Psoas muscle (tissue), 8 donors: ENCODE results near the gene DCTPP1. TPM values are rescaled to one million over a fixed set of nuclear protein-coding genes. Genes with fewer than 3 reads are reported as not detected.

ENCODE experiments used
- ATAC-seq, 4 donors: fragments of 200-7000 bp; cut with Tn5 transposase; one replicate each; pipeline ENCODE4 v1.9.1; 2020; ENCODE audit warnings: moderate library complexity in 3 of 4, mild to moderate bottlenecking in 2 of 4
- DNase-seq, 2 donors: peaks; one replicate each; pipeline ENCODE4 v3.0.0-alpha.2; 2020
- H3K27ac ChIP-seq: fragments of 200-600 bp; one replicate; pipeline ENCODE4 v1.8.0; 2022
- H3K27me3 ChIP-seq, 3 donors: fragments of 200-600 bp in 1 of 3; one replicate each; pipeline versions ENCODE4 v1.6.1 to v1.8.0; 2013 to 2022; ENCODE audit warnings: low read length in 2 of 3, mild to moderate bottlenecking in 2 of 3, moderate library complexity in 1 of 3; ENCODE audit not compliant: insufficient read depth in 3 of 3
- H3K36me3 ChIP-seq, 2 donors: fragments of 200-600 bp in 1 of 2; one replicate each; pipeline versions ENCODE4 v1.6.1 to v1.8.0; 2013 to 2022; ENCODE audit warnings: low read depth in 1 of 2, mild to moderate bottlenecking in 1 of 2, moderate library complexity in 1 of 2; ENCODE audit not compliant: insufficient read depth in 1 of 2
- H3K4me1 ChIP-seq: fragments of 200-600 bp; one replicate; pipeline ENCODE4 v1.8.0; 2022
- H3K4me3 ChIP-seq: fragments of 200-600 bp; one replicate; pipeline ENCODE4 v1.8.0; 2022; ENCODE audit warnings: mild to moderate bottlenecking
- H3K9me3 ChIP-seq: fragments of 200-600 bp; one replicate; pipeline ENCODE4 v1.8.0; 2022
- WGBS, 3 donors: extraction: QIAGEN DNeasy Blood & Tissue Kit; methylation state at CpG; one replicate each; pipeline versions ENCODE4 v1.1.6 to v1.1.7; 2013; 5-methylcytosine and 5-hydroxymethylcytosine counted together
- intact Hi-C, 2 donors: fragments of 100-400 bp; cut with DNase I; formaldehyde crosslinking; loops; one replicate each; pipeline versions ENCODE4 v1.11.0 to v1.14.2; 2022
- polyA plus RNA-seq, 3 donors: library from polyadenylated mRNA; stranded (reverse); fragments of 200-250 nt; gene quantifications; one replicate each; pipeline ENCODE4 v1.2.3, GENCODE V29; 2013
- total RNA-seq, 4 donors: library from RNA; stranded (reverse); fragmentation: NEBNext Ultra II Directional in 2 of 4; extraction: Animal tissue kit (Norgen Biotek cat#: 25700) in 2 of 4; gene quantifications; one replicate each; pipeline versions ENCODE4 v1.2.1 to v1.2.4, GENCODE V29; 2021 to 2023
- TF ChIP-seq, protein P1 (sequence below): fragments of 200-600 bp; IDR thresholded peaks from one replicate; pipeline ENCODE4 v1.8.0; 2022; ENCODE audit warnings: antibody characterized with exemption
- donor health status: healthy with polysubstance abuse.
- donor health status: DM: no; HTN: no; CAD: no; lungs with moderate emphysema.
- donor health status: Bipolar disorder and iron deficiency.
- donor health status: healthy.
- donor health status: DM: yes; HTN: yes; CAD: no.
- donor health status: DM: no; HTN: no; CAD: no.
- donor health status: DM: no; HTN: no; CAD: no.
- donor health status: DM: yes; HTN: yes; CAD: no.

The DCTPP1 gene
- total and polyA plus RNA-seq, 7 donors, result 23.3 to 84.2 (median 42.2) TPM

GRCh38 chr16:30380803-30381208 is 49.0 kb downstream of the DCTPP1 start:
- ATAC-seq (no peak), DNase-seq (peak in 1 of 2 donors; percentile 70)
- Histone ChIP-seq H3K27ac (peak overlapping the region; percentile 32), H3K36me3 (peaks cover 0 to 5% of the 10 kb centered on the region in 2 donors), H3K4me1 (peaks cover 20% of the 10 kb centered on the region), H3K27me3 (no peaks in the 10 kb centered on the region), H3K4me3 (no peak overlapping the region), H3K9me3 (no peaks in the 10 kb centered on the region)
- TF ChIP-seq, protein P1, sequence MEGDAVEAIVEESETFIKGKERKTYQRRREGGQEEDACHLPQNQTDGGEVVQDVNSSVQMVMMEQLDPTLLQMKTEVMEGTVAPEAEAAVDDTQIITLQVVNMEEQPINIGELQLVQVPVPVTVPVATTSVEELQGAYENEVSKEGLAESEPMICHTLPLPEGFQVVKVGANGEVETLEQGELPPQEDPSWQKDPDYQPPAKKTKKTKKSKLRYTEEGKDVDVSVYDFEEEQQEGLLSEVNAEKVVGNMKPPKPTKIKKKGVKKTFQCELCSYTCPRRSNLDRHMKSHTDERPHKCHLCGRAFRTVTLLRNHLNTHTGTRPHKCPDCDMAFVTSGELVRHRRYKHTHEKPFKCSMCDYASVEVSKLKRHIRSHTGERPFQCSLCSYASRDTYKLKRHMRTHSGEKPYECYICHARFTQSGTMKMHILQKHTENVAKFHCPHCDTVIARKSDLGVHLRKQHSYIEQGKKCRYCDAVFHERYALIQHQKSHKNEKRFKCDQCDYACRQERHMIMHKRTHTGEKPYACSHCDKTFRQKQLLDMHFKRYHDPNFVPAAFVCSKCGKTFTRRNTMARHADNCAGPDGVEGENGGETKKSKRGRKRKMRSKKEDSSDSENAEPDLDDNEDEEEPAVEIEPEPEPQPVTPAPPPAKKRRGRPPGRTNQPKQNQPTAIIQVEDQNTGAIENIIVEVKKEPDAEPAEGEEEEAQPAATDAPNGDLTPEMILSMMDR, result no peak
- intact Hi-C loops, result no loop called here
- WGBS, 3 donors, result 38 to 69% (median 59%) methylated on average over 6 of the region's 6 CpGs

DNA sequence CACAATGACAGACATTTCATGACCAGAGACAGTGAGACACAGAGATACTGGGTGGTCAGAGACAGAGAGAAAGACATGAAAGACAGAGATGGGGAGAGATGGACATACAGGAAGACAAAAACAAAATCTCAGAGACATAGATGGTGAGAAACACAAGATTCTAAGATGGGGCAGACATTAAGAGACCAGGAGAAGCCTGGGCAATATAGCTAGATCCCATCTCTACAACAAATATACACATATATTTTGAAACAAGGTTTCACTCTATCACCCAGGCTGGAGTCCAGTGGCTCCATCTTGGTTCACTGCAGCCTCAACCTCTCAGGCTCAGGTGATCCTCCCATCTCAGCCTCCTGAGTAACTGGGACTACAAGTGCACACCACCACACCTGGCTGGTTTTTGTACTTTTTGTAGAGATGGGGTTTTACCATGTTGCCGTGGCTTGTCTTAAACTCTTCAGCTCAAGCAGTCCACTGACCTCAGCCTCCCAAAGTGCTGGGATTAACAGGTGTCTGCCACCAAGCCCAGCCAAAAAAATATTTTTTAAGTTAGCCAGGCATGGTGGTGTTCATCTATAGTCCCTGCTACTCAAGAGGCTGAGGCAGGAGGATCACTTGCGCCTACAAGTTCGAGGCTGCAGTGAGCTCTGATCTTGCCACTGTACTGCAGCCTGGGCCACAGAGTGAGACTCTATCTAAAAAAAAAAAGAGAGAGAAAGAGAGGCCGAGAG is 49.6 kb downstream of the DCTPP1 start:
- DNase-seq, result no peak

DNA sequence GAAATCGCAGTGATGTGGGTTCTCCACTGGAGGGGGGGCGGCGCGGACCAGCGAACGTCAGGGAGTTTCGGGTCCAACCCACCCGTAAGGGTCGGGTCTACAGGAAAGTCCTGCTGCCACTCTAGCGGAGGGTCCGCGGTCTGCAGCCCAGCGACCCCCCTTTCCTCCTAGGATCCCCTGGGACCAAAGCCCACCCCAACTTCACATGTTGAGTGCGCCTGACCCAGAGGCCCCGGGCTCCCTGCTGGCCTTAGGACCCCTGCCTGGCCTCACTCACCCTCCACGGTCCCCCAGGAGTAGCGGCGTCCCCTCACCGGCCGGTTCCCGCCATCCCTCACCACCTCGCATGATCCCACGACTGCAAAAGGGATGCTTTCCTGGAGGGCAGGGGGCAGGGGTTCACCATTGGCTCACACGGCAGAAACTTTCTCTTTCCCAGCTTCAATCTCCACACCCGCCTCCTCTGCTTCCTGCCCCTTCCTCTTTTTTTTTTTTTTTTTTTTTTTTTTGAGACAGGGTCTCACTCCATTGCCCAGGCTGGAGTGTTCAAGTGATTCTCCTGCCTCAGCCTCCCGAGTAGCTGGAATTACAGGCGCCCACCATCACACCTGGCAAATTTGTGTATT is 50.6 kb downstream of the DCTPP1 start:
- Histone ChIP-seq H3K9me3 (no peaks in the 10 kb centered on the region), H3K27me3 (no peaks in the 10 kb centered on the region), H3K4me1 (peaks cover 25% of the 10 kb centered on the region), H3K4me3 (peak overlapping the region; percentile 71), H3K36me3 (peaks cover 0 to 5% of the 10 kb centered on the region in 2 donors), H3K27ac (peak overlapping the region; percentile 61)
- 27 to 40% (median 28%) methylated on average over 21 to 27 of the region's 27 CpGs for WGBS, 3 donors
- ATAC-seq, result peak in 1 of 4 donors; percentile 1
- TF ChIP-seq, protein P1, result no peak
- intact Hi-C loops, result loop anchor here in 1 of 2 donors (2.0 kb wide), 1 partner anchor 16 kb away; the partner anchor contains the start of gene ZNF48
- DNase-seq, result peak in 1 of 2 donors; percentile 73

More for the DNA sequence above, 49.6 kb downstream of the DCTPP1 start:
- H3K36me3 ChIP-seq, result peaks cover 0 to 5% of the 10 kb centered on the region in 2 donors
- peak overlapping the region; percentile 32 for H3K27ac ChIP-seq
- peaks cover 25% of the 10 kb centered on the region for H3K4me1 ChIP-seq
- no peak overlapping the region for H3K4me3 ChIP-seq
- TF ChIP-seq, protein P1, result no peak
- no peaks in the 10 kb centered on the region for H3K27me3 ChIP-seq
- no peaks in the 10 kb centered on the region for H3K9me3 ChIP-seq
- intact Hi-C loops, result no loop called here
- WGBS, 3 donors, result 66 to 76% (median 67%) methylated on average over 4 of the region's 4 CpGs
- no peak for ATAC-seq

GRCh38 chr16:30378236-30379157 is 51.3 kb downstream of the DCTPP1 start:
- H3K9me3 ChIP-seq, result no peaks in the 10 kb centered on the region
- intact Hi-C loops, result loop anchor here in 1 of 2 donors (2.0 kb wide), 1 partner anchor 16 kb away; the partner anchor contains the start of gene ZNF48
- H3K4me1 ChIP-seq, result peaks cover 32% of the 10 kb centered on the region
- H3K27me3 ChIP-seq, result no peaks in the 10 kb centered on the region
- WGBS, 3 donors, result 1 to 4% (median 1%) methylated on average over 53 to 67 of the region's 67 CpGs
- H3K4me3 ChIP-seq, result peak overlapping the region; percentile 71
- peak overlapping the region; percentile 97 for H3K27ac ChIP-seq
- peaks cover 0 to 5% of the 10 kb centered on the region in 2 donors for H3K36me3 ChIP-seq
- TF ChIP-seq, protein P1, result peak; percentile 17
- ATAC-seq (peak; percentile 78 to 96 (median 89)), DNase-seq (peak; percentile 99)
